HepG2 (cell line): Measurements from ENCODE around the gene KLF15. TPM values are rescaled to one million over a fixed set of nuclear protein-coding genes. Genes with fewer than 3 reads are reported as not detected.

Experiments used
- ADNP ChIP-seq: sonication (generic); formaldehyde crosslinking; IDR thresholded peaks from 2 replicates; pipeline ENCODE4 v1.4.0; 2020; ENCODE audit warnings: missing genetic modification reagents
- DNMT3B ChIP-seq: conservative IDR thresholded peaks from 2 replicates; pipeline ENCODE4 v1.6.1; 2016; ENCODE audit warnings: missing biosample characterization, control low read depth
- KLF16 ChIP-seq, 2 experiments: sonication (generic) in 1 of 2; formaldehyde crosslinking in 1 of 2; IDR thresholded peaks; 2 replicates each; pipeline versions ENCODE4 v1.6.1 to v1.8.0; 2016 to 2023; ENCODE audit warnings: missing genetic modification reagents in 2 of 2, missing compliant biosample characterization in 1 of 2
- MBNL3 ChIP-seq: fragments of 250-450 bp; sonication (Bioruptor Pico); conservative IDR thresholded peaks from 2 replicates; pipeline ENCODE4 v1.8.0; 2022; ENCODE audit warnings: mild to moderate bottlenecking, inconsistent platforms
- MXI1 ChIP-seq: IDR thresholded peaks from 3 replicates; pipeline ENCODE4 v1.6.1; 2012; ENCODE audit warnings: low read depth, low read length, inconsistent platforms, borderline replicate concordance
- SALL2 ChIP-seq: sonication (generic); formaldehyde crosslinking; IDR thresholded peaks from 2 replicates; pipeline ENCODE4 v1.8.1; 2023; ENCODE audit warnings: mild to moderate bottlenecking, missing genetic modification reagents, inconsistent platforms
- TAF1 ChIP-seq: sonication (generic); formaldehyde crosslinking; IDR thresholded peaks from 2 replicates; pipeline ENCODE4 v1.4.0; 2020; ENCODE audit warnings: missing genetic modification reagents
- ZIK1 ChIP-seq: sonication (generic); formaldehyde crosslinking; IDR thresholded peaks from 2 replicates; pipeline ENCODE4 v1.5.0; 2020; ENCODE audit warnings: mild to moderate bottlenecking, low read depth, missing genetic modification reagents, borderline replicate concordance
- ZMYM2 ChIP-seq: sonication (generic); formaldehyde crosslinking; IDR thresholded peaks from 2 replicates; pipeline ENCODE4 v1.8.0; 2022; ENCODE audit warnings: mild to moderate bottlenecking, missing genetic modification reagents
- ZNF138 ChIP-seq: sonication (generic); formaldehyde crosslinking; IDR thresholded peaks from 2 replicates; pipeline ENCODE4 v1.5.0; 2020; ENCODE audit warnings: mild to moderate bottlenecking, low read depth, missing genetic modification reagents
- ZNF180 ChIP-seq: sonication (generic); formaldehyde crosslinking; IDR thresholded peaks from 2 replicates; pipeline ENCODE4 v1.4.0; 2020; ENCODE audit warnings: low read depth, missing genetic modification reagents, borderline replicate concordance
- ZNF383 ChIP-seq: sonication (generic); formaldehyde crosslinking; IDR thresholded peaks from 2 replicates; pipeline ENCODE4 v1.4.0; 2020; ENCODE audit warnings: missing genetic modification reagents, mild to moderate bottlenecking, borderline replicate concordance
- ZNF431 ChIP-seq: sonication (generic); formaldehyde crosslinking; IDR thresholded peaks from 2 replicates; pipeline ENCODE4 v1.9.0; 2022; ENCODE audit warnings: missing genetic modification reagents, low read depth, mild to moderate bottlenecking, borderline replicate concordance
- ZNF546 ChIP-seq: sonication (generic); formaldehyde crosslinking; conservative IDR thresholded peaks from 2 replicates; pipeline ENCODE4 v1.8.1; 2023; ENCODE audit warnings: mild to moderate bottlenecking, missing genetic modification reagents
- ZNF574 ChIP-seq: sonication (generic); formaldehyde crosslinking; IDR thresholded peaks from 2 replicates; pipeline ENCODE4 v1.4.0; 2020; ENCODE audit warnings: missing genetic modification reagents
- polyA plus RNA-seq, 8 experiments: library from polyadenylated mRNA; depleted of rRNA in 3 of 8; stranded (reverse) in 7 of 8; unstranded in 1 of 8; fragments of >200 nt; fragmentation: Illumina TruSeq in 4 of 8; extraction: Trizol in 4 of 8; gene quantifications; 2 replicates each; pipeline versions ENCODE4 v1.2.1 to v1.2.3, GENCODE V29; 2011 to 2016; ENCODE audit warnings: low read depth in 4 of 8, missing spikeins in 1 of 8, mixed read lengths in 1 of 8; ENCODE audit not compliant: insufficient read depth in 1 of 8
- total RNA-seq, 5 experiments: library from RNA; depleted of rRNA; stranded (reverse); fragments of >200 nt; fragmentation: Illumina TruSeq; extraction: Trizol; gene quantifications; 2 replicates each; pipeline ENCODE4 v1.2.3, GENCODE V29; 2016; ENCODE audit warnings: low read depth in 1 of 5
- TF ChIP-seq, protein P1 (sequence below), 2 experiments: IDR thresholded peaks; 2 replicates each; pipeline ENCODE4 v1.6.1; 2011 to 2012; ENCODE audit warnings: low read length in 2 of 2, borderline replicate concordance in 1 of 2, low read depth in 1 of 2, mild to moderate bottlenecking in 1 of 2, moderate library complexity in 1 of 2
- TF ChIP-seq, protein P2 (sequence below): sonication (generic); formaldehyde crosslinking; IDR thresholded peaks from 2 replicates; pipeline ENCODE4 v1.8.1; 2023; ENCODE audit warnings: mild to moderate bottlenecking, missing genetic modification reagents
- TF ChIP-seq, protein P3 (sequence below): sonication (generic); formaldehyde crosslinking; IDR thresholded peaks from 2 replicates; pipeline ENCODE4 v1.4.0; 2020; ENCODE audit warnings: missing genetic modification reagents, borderline replicate concordance
- TF ChIP-seq, protein P4 (sequence below): sonication (generic); formaldehyde crosslinking; IDR thresholded peaks from 2 replicates; pipeline ENCODE4 v1.4.0; 2020; ENCODE audit warnings: missing genetic modification reagents

Gene KLF15
- total and polyA plus RNA-seq, 2 of the 13 experiments (the other 11 are each of a cell fraction or from before 2014, with no cell fraction given): 7.1 to 7.8 TPM

GRCh38 chr3:126357295-126358037 is at the start of gene KLF15 (continued):
- TF ChIP-seq, protein P1, sequence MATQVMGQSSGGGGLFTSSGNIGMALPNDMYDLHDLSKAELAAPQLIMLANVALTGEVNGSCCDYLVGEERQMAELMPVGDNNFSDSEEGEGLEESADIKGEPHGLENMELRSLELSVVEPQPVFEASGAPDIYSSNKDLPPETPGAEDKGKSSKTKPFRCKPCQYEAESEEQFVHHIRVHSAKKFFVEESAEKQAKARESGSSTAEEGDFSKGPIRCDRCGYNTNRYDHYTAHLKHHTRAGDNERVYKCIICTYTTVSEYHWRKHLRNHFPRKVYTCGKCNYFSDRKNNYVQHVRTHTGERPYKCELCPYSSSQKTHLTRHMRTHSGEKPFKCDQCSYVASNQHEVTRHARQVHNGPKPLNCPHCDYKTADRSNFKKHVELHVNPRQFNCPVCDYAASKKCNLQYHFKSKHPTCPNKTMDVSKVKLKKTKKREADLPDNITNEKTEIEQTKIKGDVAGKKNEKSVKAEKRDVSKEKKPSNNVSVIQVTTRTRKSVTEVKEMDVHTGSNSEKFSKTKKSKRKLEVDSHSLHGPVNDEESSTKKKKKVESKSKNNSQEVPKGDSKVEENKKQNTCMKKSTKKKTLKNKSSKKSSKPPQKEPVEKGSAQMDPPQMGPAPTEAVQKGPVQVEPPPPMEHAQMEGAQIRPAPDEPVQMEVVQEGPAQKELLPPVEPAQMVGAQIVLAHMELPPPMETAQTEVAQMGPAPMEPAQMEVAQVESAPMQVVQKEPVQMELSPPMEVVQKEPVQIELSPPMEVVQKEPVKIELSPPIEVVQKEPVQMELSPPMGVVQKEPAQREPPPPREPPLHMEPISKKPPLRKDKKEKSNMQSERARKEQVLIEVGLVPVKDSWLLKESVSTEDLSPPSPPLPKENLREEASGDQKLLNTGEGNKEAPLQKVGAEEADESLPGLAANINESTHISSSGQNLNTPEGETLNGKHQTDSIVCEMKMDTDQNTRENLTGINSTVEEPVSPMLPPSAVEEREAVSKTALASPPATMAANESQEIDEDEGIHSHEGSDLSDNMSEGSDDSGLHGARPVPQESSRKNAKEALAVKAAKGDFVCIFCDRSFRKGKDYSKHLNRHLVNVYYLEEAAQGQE (IDR thresholded peaks at IDR 0.05; ENCODE audit: borderline replicate concordance in 1 of 2, low read depth in 1 of 2, low read length in 2 of 2): no peak
- TF ChIP-seq, protein P2, sequence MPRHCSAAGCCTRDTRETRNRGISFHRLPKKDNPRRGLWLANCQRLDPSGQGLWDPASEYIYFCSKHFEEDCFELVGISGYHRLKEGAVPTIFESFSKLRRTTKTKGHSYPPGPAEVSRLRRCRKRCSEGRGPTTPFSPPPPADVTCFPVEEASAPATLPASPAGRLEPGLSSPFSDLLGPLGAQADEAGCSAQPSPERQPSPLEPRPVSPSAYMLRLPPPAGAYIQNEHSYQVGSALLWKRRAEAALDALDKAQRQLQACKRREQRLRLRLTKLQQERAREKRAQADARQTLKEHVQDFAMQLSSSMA (CRISPR knock-in tag): no peak
- TF ChIP-seq, protein P3, sequence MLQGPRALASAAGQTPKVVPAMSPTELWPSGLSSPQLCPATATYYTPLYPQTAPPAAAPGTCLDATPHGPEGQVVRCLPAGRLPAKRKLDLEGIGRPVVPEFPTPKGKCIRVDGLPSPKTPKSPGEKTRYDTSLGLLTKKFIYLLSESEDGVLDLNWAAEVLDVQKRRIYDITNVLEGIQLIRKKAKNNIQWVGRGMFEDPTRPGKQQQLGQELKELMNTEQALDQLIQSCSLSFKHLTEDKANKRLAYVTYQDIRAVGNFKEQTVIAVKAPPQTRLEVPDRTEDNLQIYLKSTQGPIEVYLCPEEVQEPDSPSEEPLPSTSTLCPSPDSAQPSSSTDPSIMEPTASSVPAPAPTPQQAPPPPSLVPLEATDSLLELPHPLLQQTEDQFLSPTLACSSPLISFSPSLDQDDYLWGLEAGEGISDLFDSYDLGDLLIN (CRISPR knock-in tag): no peak
- no peak for TF ChIP-seq ZNF138 (CRISPR knock-in tag)
- TF ChIP-seq ZNF180 (CRISPR knock-in tag): no peak
- no peak for TF ChIP-seq ZMYM2 (CRISPR knock-in tag)
- TF ChIP-seq ADNP (CRISPR knock-in tag): no peak
- no peak for TF ChIP-seq ZNF546 (CRISPR knock-in tag)
- TF ChIP-seq DNMT3B: no peak
- no peak for TF ChIP-seq KLF16 (CRISPR knock-in tag; IDR thresholded peaks at IDR 0.05)
- peak; percentile 17; the same call in 1 of the 2 replicates for TF ChIP-seq ZNF574 (CRISPR knock-in tag)
- TF ChIP-seq, protein P4, sequence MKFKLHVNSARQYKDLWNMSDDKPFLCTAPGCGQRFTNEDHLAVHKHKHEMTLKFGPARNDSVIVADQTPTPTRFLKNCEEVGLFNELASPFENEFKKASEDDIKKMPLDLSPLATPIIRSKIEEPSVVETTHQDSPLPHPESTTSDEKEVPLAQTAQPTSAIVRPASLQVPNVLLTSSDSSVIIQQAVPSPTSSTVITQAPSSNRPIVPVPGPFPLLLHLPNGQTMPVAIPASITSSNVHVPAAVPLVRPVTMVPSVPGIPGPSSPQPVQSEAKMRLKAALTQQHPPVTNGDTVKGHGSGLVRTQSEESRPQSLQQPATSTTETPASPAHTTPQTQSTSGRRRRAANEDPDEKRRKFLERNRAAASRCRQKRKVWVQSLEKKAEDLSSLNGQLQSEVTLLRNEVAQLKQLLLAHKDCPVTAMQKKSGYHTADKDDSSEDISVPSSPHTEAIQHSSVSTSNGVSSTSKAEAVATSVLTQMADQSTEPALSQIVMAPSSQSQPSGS (CRISPR knock-in tag): no peak
- no peak for TF ChIP-seq ZNF431 (CRISPR knock-in tag)
- TF ChIP-seq ZNF383 (CRISPR knock-in tag): no peak
- TF ChIP-seq MXI1: peak; percentile 38; the same call in 1 of the 3 replicates
- no peak for TF ChIP-seq MBNL3 (CRISPR knock-in tag)
- 0 out of 2 replicates have a peak, but pooled peaks have one; percentile 13 for TF ChIP-seq TAF1 (CRISPR knock-in tag)
- TF ChIP-seq SALL2: no peak
- TF ChIP-seq ZIK1 (CRISPR knock-in tag): no peak
